ENCODE data around the gene ITSN1. TPM values are rescaled to one million over a fixed set of nuclear protein-coding genes. Genes with fewer than 3 reads are reported as not detected.

ITSN1 gene
- total and polyA plus RNA-seq, 2 of the 13 experiments (the other 11 are each of a cell fraction or from before 2014, with no cell fraction given): 26.1 to 33.8 TPM

DNA sequence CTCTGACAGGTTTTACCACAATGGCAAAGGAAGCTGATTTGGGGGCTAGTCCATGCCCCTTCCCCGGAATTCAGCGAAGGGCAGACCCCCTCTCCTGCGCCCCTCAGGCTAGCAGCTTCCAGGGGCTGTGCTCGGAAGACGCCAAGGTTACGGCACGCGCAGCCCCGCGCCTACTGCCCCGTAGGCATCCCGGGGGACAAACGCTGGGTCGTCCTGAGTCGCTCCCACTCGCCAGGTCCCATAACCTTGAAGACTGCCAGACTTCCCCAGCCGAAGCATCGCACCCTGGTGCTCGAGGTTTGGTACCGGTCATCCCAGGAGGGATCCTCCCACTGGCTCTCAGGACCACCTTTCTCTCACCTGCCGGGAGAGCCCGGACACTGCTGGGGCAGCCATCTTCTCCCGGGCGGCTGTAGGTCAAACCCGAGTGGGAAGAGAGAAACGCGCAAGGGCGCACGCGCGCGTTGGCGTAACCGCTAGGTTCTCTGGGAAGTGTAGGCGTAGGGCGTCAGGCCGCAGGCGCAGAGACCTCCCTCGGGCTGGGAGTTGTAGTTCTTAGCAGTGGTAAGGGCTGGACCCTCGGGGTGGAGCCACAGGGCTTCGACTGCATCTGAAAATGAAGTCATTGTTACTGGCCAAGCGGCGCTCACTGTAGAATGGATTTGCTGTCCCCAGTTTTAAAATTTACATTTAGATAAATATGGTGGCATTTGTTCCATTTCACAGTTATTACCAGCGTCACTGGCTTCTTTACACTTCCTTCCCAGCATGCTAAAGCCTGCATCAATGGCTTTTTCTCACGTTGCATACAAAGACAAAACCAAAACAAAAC, 273.3 kb downstream of the ITSN1 start, which contains the start of gene ATP5PO (continued):
- TF ChIP-seq, protein P1, sequence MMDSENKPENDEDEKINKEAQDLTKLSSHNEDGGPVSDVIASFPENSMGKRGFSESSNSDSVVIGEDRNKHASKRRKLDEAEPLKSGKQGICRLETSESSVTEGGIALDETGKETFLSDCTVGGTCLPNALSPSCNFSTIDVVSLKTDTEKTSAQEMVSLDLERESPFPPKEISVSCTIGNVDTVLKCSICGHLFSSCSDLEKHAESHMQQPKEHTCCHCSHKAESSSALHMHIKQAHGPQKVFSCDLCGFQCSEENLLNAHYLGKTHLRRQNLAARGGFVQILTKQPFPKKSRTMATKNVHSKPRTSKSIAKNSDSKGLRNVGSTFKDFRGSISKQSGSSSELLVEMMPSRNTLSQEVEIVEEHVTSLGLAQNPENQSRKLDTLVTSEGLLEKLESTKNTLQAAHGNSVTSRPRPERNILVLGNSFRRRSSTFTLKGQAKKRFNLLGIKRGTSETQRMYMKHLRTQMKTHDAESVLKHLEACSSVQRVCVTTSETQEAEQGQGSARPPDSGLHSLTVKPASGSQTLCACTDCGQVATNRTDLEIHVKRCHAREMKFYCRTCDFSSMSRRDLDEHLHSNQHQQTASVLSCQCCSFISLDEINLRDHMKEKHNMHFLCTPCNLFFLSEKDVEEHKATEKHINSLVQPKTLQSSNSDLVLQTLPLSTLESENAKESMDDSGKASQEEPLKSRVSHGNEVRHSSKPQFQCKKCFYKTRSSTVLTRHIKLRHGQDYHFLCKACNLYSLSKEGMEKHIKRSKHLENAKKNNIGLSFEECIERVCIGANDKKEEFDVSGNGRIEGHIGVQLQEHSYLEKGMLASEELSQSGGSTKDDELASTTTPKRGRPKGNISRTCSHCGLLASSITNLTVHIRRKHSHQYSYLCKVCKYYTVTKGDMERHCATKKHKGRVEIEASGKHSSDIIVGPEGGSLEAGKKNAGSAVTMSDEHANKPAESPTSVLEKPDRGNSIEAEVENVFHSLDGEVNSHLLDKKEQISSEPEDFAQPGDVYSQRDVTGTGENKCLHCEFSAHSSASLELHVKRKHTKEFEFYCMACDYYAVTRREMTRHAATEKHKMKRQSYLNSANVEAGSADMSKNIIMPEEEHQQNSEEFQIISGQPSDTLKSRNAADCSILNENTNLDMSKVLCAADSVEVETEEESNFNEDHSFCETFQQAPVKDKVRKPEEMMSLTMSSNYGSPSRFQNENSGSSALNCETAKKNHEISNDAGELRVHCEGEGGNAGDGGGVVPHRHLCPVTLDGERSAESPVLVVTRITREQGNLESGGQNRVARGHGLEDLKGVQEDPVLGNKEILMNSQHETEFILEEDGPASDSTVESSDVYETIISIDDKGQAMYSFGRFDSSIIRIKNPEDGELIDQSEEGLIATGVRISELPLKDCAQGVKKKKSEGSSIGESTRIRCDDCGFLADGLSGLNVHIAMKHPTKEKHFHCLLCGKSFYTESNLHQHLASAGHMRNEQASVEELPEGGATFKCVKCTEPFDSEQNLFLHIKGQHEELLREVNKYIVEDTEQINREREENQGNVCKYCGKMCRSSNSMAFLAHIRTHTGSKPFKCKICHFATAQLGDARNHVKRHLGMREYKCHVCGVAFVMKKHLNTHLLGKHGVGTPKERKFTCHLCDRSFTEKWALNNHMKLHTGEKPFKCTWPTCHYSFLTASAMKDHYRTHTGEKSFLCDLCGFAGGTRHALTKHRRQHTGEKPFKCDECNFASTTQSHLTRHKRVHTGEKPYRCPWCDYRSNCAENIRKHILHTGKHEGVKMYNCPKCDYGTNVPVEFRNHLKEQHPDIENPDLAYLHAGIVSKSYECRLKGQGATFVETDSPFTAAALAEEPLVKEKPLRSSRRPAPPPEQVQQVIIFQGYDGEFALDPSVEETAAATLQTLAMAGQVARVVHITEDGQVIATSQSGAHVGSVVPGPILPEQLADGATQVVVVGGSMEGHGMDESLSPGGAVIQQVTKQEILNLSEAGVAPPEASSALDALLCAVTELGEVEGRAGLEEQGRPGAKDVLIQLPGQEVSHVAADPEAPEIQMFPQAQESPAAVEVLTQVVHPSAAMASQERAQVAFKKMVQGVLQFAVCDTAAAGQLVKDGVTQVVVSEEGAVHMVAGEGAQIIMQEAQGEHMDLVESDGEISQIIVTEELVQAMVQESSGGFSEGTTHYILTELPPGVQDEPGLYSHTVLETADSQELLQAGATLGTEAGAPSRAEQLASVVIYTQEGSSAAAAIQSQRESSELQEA (CRISPR knock-in tag; IDR thresholded peaks at IDR 0.05; ENCODE audit: not compliant biosample characterization): no peak
- TF ChIP-seq, protein P2, sequence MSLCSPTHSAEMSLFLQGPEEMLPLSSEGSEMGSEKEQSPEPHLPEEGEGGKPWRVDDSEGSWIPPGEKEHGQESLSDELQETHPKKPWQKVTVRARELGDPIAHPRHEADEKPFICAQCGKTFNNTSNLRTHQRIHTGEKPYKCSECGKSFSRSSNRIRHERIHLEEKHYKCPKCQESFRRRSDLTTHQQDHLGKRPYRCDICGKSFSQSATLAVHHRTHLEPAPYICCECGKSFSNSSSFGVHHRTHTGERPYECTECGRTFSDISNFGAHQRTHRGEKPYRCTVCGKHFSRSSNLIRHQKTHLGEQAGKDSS (CRISPR knock-in tag; IDR thresholded peaks at IDR 0.05; ENCODE audit: borderline replicate concordance, low read depth): no peak
- TF ChIP-seq, protein P3, sequence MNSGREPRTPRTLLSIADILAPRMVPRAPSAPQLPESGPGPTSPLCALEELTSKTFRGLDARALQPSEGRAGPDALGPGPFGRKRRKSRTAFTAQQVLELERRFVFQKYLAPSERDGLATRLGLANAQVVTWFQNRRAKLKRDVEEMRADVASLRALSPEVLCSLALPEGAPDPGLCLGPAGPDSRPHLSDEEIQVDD (CRISPR knock-in tag; IDR thresholded peaks at IDR 0.05; ENCODE audit: borderline replicate concordance): no peak
- TF ChIP-seq, protein P4, sequence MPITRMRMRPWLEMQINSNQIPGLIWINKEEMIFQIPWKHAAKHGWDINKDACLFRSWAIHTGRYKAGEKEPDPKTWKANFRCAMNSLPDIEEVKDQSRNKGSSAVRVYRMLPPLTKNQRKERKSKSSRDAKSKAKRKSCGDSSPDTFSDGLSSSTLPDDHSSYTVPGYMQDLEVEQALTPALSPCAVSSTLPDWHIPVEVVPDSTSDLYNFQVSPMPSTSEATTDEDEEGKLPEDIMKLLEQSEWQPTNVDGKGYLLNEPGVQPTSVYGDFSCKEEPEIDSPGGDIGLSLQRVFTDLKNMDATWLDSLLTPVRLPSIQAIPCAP (CRISPR knock-in tag; IDR thresholded peaks at IDR 0.05; ENCODE audit: low read depth): no peak
- TF ChIP-seq YEATS2 (CRISPR knock-in tag; IDR thresholded peaks at IDR 0.05; ENCODE audit: borderline replicate concordance) (peak; percentile 82; the same call in 1 of the 2 replicates), PHF8 (CRISPR knock-in tag; IDR thresholded peaks at IDR 0.05) (peak; percentile 96), ZNF557 (CRISPR knock-in tag; IDR thresholded peaks at IDR 0.05) (no peak), ASH2L (IDR thresholded peaks at IDR 0.05; ENCODE audit: insufficient read length, low read depth, low read length) (peak; percentile 86), KAT8 (CRISPR knock-in tag; IDR thresholded peaks at IDR 0.05) (peak; percentile 69), ZBTB3 (CRISPR knock-in tag; IDR thresholded peaks at IDR 0.05; ENCODE audit: borderline replicate concordance, low read depth) (no peak), XBP1 (CRISPR knock-in tag; IDR thresholded peaks at IDR 0.05) (no peak), SP1 (IDR thresholded peaks at IDR 0.05) (no peak), SP1 (CRISPR knock-in tag; IDR thresholded peaks at IDR 0.05) (peak; percentile 65), HMGA1 (CRISPR knock-in tag; conservative IDR thresholded peaks at IDR 0.05) (no peak), ZKSCAN5 (CRISPR knock-in tag; IDR thresholded peaks at IDR 0.05) (no peak), RFXANK (CRISPR knock-in tag; IDR thresholded peaks at IDR 0.05) (0 out of 2 replicates have a peak, but pooled peaks have one; percentile 23)
- TF ChIP-seq, protein P5, sequence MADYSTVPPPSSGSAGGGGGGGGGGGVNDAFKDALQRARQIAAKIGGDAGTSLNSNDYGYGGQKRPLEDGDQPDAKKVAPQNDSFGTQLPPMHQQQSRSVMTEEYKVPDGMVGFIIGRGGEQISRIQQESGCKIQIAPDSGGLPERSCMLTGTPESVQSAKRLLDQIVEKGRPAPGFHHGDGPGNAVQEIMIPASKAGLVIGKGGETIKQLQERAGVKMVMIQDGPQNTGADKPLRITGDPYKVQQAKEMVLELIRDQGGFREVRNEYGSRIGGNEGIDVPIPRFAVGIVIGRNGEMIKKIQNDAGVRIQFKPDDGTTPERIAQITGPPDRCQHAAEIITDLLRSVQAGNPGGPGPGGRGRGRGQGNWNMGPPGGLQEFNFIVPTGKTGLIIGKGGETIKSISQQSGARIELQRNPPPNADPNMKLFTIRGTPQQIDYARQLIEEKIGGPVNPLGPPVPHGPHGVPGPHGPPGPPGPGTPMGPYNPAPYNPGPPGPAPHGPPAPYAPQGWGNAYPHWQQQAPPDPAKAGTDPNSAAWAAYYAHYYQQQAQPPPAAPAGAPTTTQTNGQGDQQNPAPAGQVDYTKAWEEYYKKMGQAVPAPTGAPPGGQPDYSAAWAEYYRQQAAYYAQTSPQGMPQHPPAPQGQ (CRISPR knock-in tag; IDR thresholded peaks at IDR 0.05; ENCODE audit: borderline replicate concordance): no peak
